ENCODE results near the gene LILRA1.

DNA sequence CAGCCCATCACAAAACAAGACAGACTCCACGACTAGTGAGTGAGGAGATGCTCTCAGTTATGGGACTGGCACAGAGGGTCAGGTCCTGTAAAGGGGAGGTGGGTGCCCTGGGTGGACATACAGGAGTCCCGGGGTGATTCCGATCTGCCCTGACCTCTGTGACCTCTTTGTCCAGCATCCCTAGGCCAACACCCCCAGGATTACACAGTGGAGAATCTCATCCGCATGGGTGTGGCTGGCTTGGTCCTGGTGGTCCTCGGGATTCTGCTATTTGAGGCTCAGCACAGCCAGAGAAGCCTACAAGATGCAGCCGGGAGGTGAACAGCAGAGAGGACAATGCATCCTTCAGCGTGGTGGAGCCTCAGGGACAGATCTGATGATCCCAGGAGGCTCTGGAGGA, 6.4 kb upstream of the LILRA1 start:
- TF ChIP-seq NRF1 (conservative IDR thresholded peaks at IDR 0.05 in 1 of 2, IDR thresholded peaks at IDR 0.05 in 1 of 2) = no peak
- TF ChIP-seq ZC3H4 (CRISPR knock-in tag; IDR thresholded peaks at IDR 0.05; ENCODE audit: borderline replicate concordance) = no peak
- no peak for TF ChIP-seq GABPA (tag; conservative IDR thresholded peaks at IDR 0.05; ENCODE audit: low read depth)

Measured in K562 (cell line).